LNCaP clone FGC (cell line): ENCODE data around the gene SNAPC3.

Source experiments
- DNase-seq: peaks from one replicate; pipeline ENCODE4 v3.0.0-alpha.2; 2011; ENCODE audit warnings: low read depth
- H3K4me3 ChIP-seq: 2 replicates; pipeline ENCODE4 v1.5.1; 2011; ENCODE audit warnings: mild to moderate bottlenecking, low read depth, low read length, control low read depth
- CTCF ChIP-seq: IDR thresholded peaks from 2 replicates; pipeline ENCODE4 v1.5.1; 2012; ENCODE audit warnings: mild to moderate bottlenecking; ENCODE audit not compliant: control insufficient read depth, insufficient read depth; ENCODE audit errors: extremely low read depth

The SNAPC3 gene

GRCh38 chr9:15386465-15386864 is 36.2 kb upstream of the SNAPC3 start:
- no peak for TF ChIP-seq CTCF
- DNase-seq = no peak
- H3K4me3 ChIP-seq = no peak overlapping the region

GRCh38 chr9:15389173-15389572 is 33.5 kb upstream of the SNAPC3 start:
- no peak overlapping the region for H3K4me3 ChIP-seq
- no peak for TF ChIP-seq CTCF
- no peak for DNase-seq

GRCh38 chr9:15389631-15390030 is 33.0 kb upstream of the SNAPC3 start:
- H3K4me3 ChIP-seq = no peak overlapping the region
- DNase-seq = no peak
- no peak for TF ChIP-seq CTCF

GRCh38 chr9:15390201-15390600 is 32.5 kb upstream of the SNAPC3 start:
- DNase-seq = no peak
- no peak for TF ChIP-seq CTCF
- H3K4me3 ChIP-seq = no peak overlapping the region

- TF ChIP-seq CTCF = no peak
- no peak overlapping the region for H3K4me3 ChIP-seq
- DNase-seq = no peak
These were observed 30.3 kb upstream of the SNAPC3 start for GRCh38 chr9:15392363-15392762.

GRCh38 chr9:15400281-15400941 is 22.3 kb upstream of the SNAPC3 start:
- no peak for DNase-seq
- no peak for TF ChIP-seq CTCF
- H3K4me3 ChIP-seq = no peak overlapping the region

GRCh38 chr9:15401266-15401665 is 21.4 kb upstream of the SNAPC3 start:
- no peak for DNase-seq
- H3K4me3 ChIP-seq = no peak overlapping the region
- no peak for TF ChIP-seq CTCF
